ENCODE results near the gene SAPCD2. TPM values are rescaled to one million over a fixed set of nuclear protein-coding genes. Genes with fewer than 3 reads are reported as not detected.

SAPCD2 gene
- total RNA-seq, 2 donors from 2014 or later = 19.2 to 57.8 TPM

GRCh38 chr9:137015540-137015930 is 54.8 kb downstream of the SAPCD2 start:
- intact Hi-C loops (cut with DNase I) = no loop called here
- Histone ChIP-seq H3K36me3 (no peaks in the 10 kb centered on the region), H3K9ac (ENCODE audit: low read depth in 2 of 2, low read length in 2 of 2) (no peak overlapping the region), H3K27me3 (no peaks in the 10 kb centered on the region), H3K4me1 (no peaks in the 10 kb centered on the region), H3K9me3 (no peaks in the 10 kb centered on the region), H3K27ac (no peak overlapping the region), H3K4me3 (no peak overlapping the region)
- TF ChIP-seq, protein P1, sequence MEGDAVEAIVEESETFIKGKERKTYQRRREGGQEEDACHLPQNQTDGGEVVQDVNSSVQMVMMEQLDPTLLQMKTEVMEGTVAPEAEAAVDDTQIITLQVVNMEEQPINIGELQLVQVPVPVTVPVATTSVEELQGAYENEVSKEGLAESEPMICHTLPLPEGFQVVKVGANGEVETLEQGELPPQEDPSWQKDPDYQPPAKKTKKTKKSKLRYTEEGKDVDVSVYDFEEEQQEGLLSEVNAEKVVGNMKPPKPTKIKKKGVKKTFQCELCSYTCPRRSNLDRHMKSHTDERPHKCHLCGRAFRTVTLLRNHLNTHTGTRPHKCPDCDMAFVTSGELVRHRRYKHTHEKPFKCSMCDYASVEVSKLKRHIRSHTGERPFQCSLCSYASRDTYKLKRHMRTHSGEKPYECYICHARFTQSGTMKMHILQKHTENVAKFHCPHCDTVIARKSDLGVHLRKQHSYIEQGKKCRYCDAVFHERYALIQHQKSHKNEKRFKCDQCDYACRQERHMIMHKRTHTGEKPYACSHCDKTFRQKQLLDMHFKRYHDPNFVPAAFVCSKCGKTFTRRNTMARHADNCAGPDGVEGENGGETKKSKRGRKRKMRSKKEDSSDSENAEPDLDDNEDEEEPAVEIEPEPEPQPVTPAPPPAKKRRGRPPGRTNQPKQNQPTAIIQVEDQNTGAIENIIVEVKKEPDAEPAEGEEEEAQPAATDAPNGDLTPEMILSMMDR (IDR thresholded peaks at IDR 0.05) = no peak
- no peak for DNase-seq

DNA sequence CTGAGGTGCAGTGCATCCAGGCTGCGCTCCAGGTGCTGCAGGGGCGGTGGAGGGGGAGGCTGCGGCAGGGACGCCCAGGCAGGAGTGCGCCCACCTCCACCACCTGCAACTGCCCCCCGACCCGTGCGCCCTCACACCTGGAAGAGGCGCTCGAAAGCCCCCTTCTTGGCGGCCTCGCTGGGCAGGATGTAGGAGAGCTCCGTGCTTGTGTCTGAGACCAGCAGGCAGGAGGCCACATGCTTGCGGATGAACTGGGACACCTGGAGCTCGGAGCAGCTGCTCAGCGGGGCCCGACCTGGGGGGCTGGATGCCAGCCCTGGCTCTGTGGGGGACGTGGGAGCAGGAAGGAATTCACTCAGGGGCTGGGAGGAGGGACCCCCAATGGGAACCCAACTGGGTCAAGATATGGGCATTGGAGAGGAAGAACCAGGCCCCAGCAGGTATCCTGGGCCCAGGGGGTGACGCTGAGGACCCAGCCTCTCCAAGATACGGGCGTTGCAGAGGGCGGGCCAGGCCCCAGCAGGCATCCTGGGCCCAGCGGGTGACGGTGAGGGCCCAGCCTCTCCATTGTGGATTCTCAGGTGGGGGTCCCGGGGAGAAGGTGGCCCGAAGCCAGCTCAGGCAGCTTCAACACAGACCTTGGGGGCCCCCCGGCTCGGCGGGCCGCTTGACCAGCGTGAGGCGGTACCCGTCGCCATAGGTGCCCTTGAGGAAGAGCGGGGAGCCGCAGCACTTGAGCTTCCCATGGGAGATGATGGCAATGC is 55.4 kb downstream of the SAPCD2 start:
- no peaks in the 10 kb centered on the region for H3K27me3 ChIP-seq
- no peaks in the 10 kb centered on the region for H3K36me3 ChIP-seq
- TF ChIP-seq, protein P1 (IDR thresholded peaks at IDR 0.05) = no peak
- intact Hi-C loops (cut with DNase I) = no loop called here
- no peaks in the 10 kb centered on the region for H3K9me3 ChIP-seq
- no peak overlapping the region for H3K9ac ChIP-seq (ENCODE audit: low read depth in 2 of 2, low read length in 2 of 2)
- H3K4me3 ChIP-seq = no peak overlapping the region
- no peaks in the 10 kb centered on the region for H3K4me1 ChIP-seq
- H3K27ac ChIP-seq = no peak overlapping the region
- no peak for DNase-seq

GRCh38 chr9:137014166-137014565 is 56.2 kb downstream of the SAPCD2 start:
- Histone ChIP-seq H3K36me3 (no peaks in the 10 kb centered on the region), H3K27me3 (no peaks in the 10 kb centered on the region), H3K4me3 (no peak overlapping the region), H3K9ac (ENCODE audit: low read depth in 2 of 2, low read length in 2 of 2) (no peak overlapping the region), H3K4me1 (no peaks in the 10 kb centered on the region), H3K27ac (no peak overlapping the region), H3K9me3 (no peaks in the 10 kb centered on the region)
- TF ChIP-seq, protein P1 (IDR thresholded peaks at IDR 0.05) = no peak
- intact Hi-C loops (cut with DNase I) = no loop called here
- DNase-seq = no peak

DNA sequence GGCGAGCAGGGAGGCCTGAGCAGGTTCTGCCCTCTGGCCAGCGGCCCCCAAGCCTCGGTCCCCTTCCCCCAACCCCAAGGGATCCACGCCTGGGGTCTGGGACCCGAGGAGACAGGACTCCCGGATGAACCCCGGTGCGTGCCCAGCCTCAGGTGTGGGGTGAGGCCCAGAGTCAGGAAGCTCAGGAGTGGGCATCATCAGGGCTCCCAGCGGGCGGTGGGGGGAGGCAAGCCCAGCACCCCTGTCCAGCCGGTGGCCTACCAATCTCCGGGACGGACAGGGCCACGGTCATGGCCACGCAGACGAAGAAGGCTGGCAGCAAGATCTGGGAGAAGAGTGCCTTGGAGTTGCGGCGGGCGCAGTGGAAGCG is 56.8 kb downstream of the SAPCD2 start:
- H3K36me3 ChIP-seq = no peaks in the 10 kb centered on the region
- TF ChIP-seq, protein P1 (IDR thresholded peaks at IDR 0.05) = no peak
- H3K9me3 ChIP-seq = no peaks in the 10 kb centered on the region
- H3K4me3 ChIP-seq = no peak overlapping the region
- H3K4me1 ChIP-seq = no peaks in the 10 kb centered on the region
- H3K9ac ChIP-seq (ENCODE audit: low read depth in 2 of 2, low read length in 2 of 2) = no peak overlapping the region
- no peak for DNase-seq
- intact Hi-C loops (cut with DNase I) = no loop called here
- no peaks in the 10 kb centered on the region for H3K27me3 ChIP-seq
- no peak overlapping the region for H3K27ac ChIP-seq

GRCh38 chr9:137012694-137013570 is 57.4 kb downstream of the SAPCD2 start:
- H3K9ac ChIP-seq (ENCODE audit: low read depth in 2 of 2, low read length in 2 of 2) = no peak overlapping the region
- H3K4me1 ChIP-seq = no peaks in the 10 kb centered on the region
- H3K36me3 ChIP-seq = no peaks in the 10 kb centered on the region
- no peak overlapping the region for H3K4me3 ChIP-seq
- TF ChIP-seq, protein P1 (IDR thresholded peaks at IDR 0.05) = no peak
- H3K27ac ChIP-seq = no peak overlapping the region
- intact Hi-C loops (cut with DNase I) = no loop called here
- no peak for DNase-seq
- H3K27me3 ChIP-seq = no peaks in the 10 kb centered on the region
- H3K9me3 ChIP-seq = no peaks in the 10 kb centered on the region

Other genes with a start within 250 kb of the SAPCD2 start
- 10 to 100 TPM; 11.5 to 17.1 TPM for gene AJM1, start 228.1 kb downstream of the SAPCD2 start, total RNA-seq
- 100 to 1,000 TPM; 137 to 176 TPM for gene PHPT1, start 221.1 kb downstream of the SAPCD2 start, total RNA-seq
- gene MAMDC4, start 218.2 kb downstream of the SAPCD2 start, total RNA-seq = 10 to 100 TPM; 11.0 to 61.7 TPM
- 100 to 1,000 TPM; 442 to 494 TPM for gene EDF1, start 204.2 kb downstream of the SAPCD2 start, total RNA-seq
- 10 to 100 TPM; 22.4 to 50.6 TPM for gene TRAF2, start 184.0 kb downstream of the SAPCD2 start, total RNA-seq
- 100 to 1,000 TPM; 162 to 174 TPM for gene FBXW5, start 125.8 kb downstream of the SAPCD2 start, total RNA-seq
- gene C8G, start 125.3 kb downstream of the SAPCD2 start, total RNA-seq = 10 to 100 TPM in 1 of 2 donors, 1 to 10 TPM in 1; 5.3 to 11.9 TPM
- gene LCN12, start 118.3 kb downstream of the SAPCD2 start, total RNA-seq = 1 to 10 TPM; 6.5 to 8.6 TPM
- 10 to 100 TPM; 15.9 to 26.1 TPM for gene PTGDS, start 93.1 kb downstream of the SAPCD2 start, total RNA-seq
- gene LCNL1, start 87.6 kb downstream of the SAPCD2 start, total RNA-seq = not detected
- 10 to 100 TPM; 29.9 to 81.0 TPM for gene PAXX, start 78.1 kb downstream of the SAPCD2 start, total RNA-seq
- 10 to 100 TPM in 1 of 2 donors, 1 to 10 TPM in 1; 3.6 to 15.4 TPM for gene CLIC3, start 74.0 kb downstream of the SAPCD2 start, total RNA-seq
- 10 to 100 TPM; 22.4 to 47.5 TPM for gene ABCA2, start 42.3 kb downstream of the SAPCD2 start, total RNA-seq
- gene FUT7, start 38.5 kb downstream of the SAPCD2 start, total RNA-seq = not detected
- 100 to 1,000 TPM; 149 to 177 TPM for gene NPDC1, start 24.4 kb downstream of the SAPCD2 start, total RNA-seq
- gene ENTPD2, start 16.5 kb downstream of the SAPCD2 start, total RNA-seq = 10 to 100 TPM; 20.5 to 22.1 TPM
- 10 to 100 TPM in 1 of 2 donors, 1 to 10 TPM in 1; 9.0 to 13.0 TPM for gene UAP1L1, start 7.0 kb upstream of the SAPCD2 start, total RNA-seq
- gene MAN1B1, start 16.4 kb upstream of the SAPCD2 start, total RNA-seq = 10 to 100 TPM; 43.5 to 52.6 TPM
- 10 to 100 TPM; 46.2 to 52.5 TPM for gene DPP7, start 44.2 kb upstream of the SAPCD2 start, total RNA-seq
- gene GRIN1, start 68.6 kb upstream of the SAPCD2 start, total RNA-seq = under 1 TPM; 0.47 to 0.93 TPM
- 10 to 100 TPM; 64.6 to 95.8 TPM for gene LRRC26, start 99.5 kb upstream of the SAPCD2 start, total RNA-seq
- gene TMEM210, start 101.5 kb upstream of the SAPCD2 start, total RNA-seq = under 1 TPM in 1 of 2 donors, not detected in 1; 0.67 TPM
- 10 to 100 TPM; 33.8 to 67.8 TPM for gene ANAPC2, start 118.0 kb upstream of the SAPCD2 start, total RNA-seq
- gene SSNA1, start 118.1 kb upstream of the SAPCD2 start, total RNA-seq = 100 to 1,000 TPM in 1 of 2 donors, 10 to 100 TPM in 1; 60.0 to 100 TPM
- 100 to 1,000 TPM in 1 of 2 donors, 10 to 100 TPM in 1; 83.1 to 124 TPM for gene TPRN, start 130.2 kb upstream of the SAPCD2 start, total RNA-seq
- 10 to 100 TPM; 35.7 to 43.5 TPM for gene TMEM203, start 135.1 kb upstream of the SAPCD2 start, total RNA-seq
- gene NDOR1, start 135.1 kb upstream of the SAPCD2 start, total RNA-seq = 10 to 100 TPM; 11.7 to 36.9 TPM
- 1 to 10 TPM; 6.5 to 9.3 TPM for gene RNF208, start 151.7 kb upstream of the SAPCD2 start, total RNA-seq
- under 1 TPM in 1 of 2 donors, not detected in 1; 0.64 TPM for gene CYSRT1, start 154.6 kb upstream of the SAPCD2 start, total RNA-seq
- gene RNF224, start 156.9 kb upstream of the SAPCD2 start, total RNA-seq = not detected
- gene SLC34A3, start 160.3 kb upstream of the SAPCD2 start, total RNA-seq = not detected
- gene TUBB4B, start 170.7 kb upstream of the SAPCD2 start, total RNA-seq = 100 to 1,000 TPM; 303 to 779 TPM
- gene STPG3, start 180.7 kb upstream of the SAPCD2 start, total RNA-seq = not detected
- gene NELFB, start 184.8 kb upstream of the SAPCD2 start, total RNA-seq = 10 to 100 TPM; 62.1 to 87.1 TPM
- 10 to 100 TPM; 57.1 to 63.9 TPM for gene TOR4A, start 207.2 kb upstream of the SAPCD2 start, total RNA-seq
- 100 to 1,000 TPM; 120 to 178 TPM for gene NRARP, start 231.7 kb upstream of the SAPCD2 start, total RNA-seq

Data from colonic mucosa (tissue), 4 donors.